ENCODE results near the gene XPO6.

Gene XPO6

DNA sequence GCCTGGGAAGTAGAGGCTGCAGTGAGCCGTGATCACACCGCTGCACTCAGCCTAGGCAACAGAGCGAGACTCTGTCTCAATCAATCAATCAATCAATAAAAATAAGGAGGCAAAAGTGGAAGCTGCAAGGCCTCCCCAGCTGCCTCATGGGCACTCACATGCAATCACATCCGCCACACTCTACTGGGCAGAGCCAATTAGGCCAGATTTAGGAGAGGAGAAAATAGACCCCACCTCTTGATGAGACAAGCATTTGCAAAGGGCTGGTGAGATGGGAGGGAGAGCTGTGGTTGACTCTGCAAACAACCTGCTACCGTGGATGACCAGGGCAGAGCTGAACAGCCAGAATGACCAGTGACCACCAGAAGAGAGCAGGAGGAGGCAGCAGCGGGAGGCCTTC lies 133.5 kb downstream of the XPO6 start:
- WGBS, 2 experiments (ENCODE audit: insufficient coverage in 2 of 2), result 84 to 92% methylated on average over 5 to 6 of the region's 6 CpGs
- H3K9me3 ChIP-seq (ENCODE audit: control insufficient read depth, low read length), result no peaks in the 10 kb centered on the region
- no peak overlapping the region for H3K27ac ChIP-seq (ENCODE audit: low read depth, low read length, severe bottlenecking)
- no peaks in the 10 kb centered on the region for H3K4me1 ChIP-seq (ENCODE audit: control insufficient read depth, insufficient read depth, low read length, poor library complexity, severe bottlenecking)
- no peak overlapping the region for H3K4me3 ChIP-seq (ENCODE audit: extremely low read depth, insufficient read depth, low read length, poor library complexity, severe bottlenecking)
- H3K36me3 ChIP-seq (ENCODE audit: control insufficient read depth, insufficient read depth, low read length), result no peaks in the 10 kb centered on the region

DNA sequence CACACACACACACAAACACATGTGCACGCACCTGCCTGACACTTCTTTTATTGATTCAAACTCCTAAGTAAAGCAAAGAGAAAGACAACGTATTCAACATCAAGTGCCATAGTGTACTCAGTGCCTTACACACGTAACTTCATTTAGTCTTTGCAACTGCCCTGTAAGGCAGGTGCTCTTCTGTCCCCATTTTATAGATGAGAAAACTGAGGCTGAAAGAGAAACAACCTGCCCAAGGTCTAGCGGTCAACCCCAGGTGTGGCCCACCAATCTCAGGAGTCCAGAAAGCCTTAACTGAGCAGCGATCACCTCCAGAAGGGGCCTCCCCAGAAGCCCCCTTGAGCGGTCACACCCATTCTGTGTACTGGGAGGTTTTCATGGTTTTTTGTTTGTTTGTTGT lies 137.9 kb downstream of the XPO6 start:
- Histone ChIP-seq H3K4me1 (ENCODE audit: control insufficient read depth, insufficient read depth, low read length, poor library complexity, severe bottlenecking) (no peaks in the 10 kb centered on the region), H3K9me3 (ENCODE audit: control insufficient read depth, low read length) (no peaks in the 10 kb centered on the region), H3K36me3 (ENCODE audit: control insufficient read depth, insufficient read depth, low read length) (no peaks in the 10 kb centered on the region), H3K27ac (ENCODE audit: low read depth, low read length, severe bottlenecking) (no peak overlapping the region), H3K4me3 (ENCODE audit: extremely low read depth, insufficient read depth, low read length, poor library complexity, severe bottlenecking) (no peak overlapping the region)
- 91 to 95% methylated on average over 4 to 6 of the region's 6 CpGs for WGBS, 2 experiments (ENCODE audit: insufficient coverage in 2 of 2)

DNA sequence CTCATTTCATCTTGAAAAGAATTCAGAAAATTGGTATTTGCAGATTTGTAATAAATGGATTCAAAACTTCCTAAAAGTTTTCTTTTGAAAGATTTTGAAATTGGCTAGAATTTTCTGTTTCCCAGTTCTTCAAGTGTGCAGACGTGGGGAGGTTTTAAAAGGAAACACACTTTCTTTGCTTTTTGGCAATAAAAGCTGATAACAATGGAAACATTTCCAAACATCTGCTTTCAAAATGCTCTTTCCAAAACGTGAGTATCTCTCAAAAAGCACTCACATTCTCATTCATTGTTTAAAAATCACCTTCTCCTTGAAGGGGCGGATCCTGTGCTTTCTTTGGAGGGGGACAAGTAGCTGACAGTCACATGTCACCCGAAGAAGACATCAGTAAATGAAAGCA lies 139.7 kb downstream of the XPO6 start:
- Histone ChIP-seq H3K9me3 (ENCODE audit: control insufficient read depth, low read length) (no peaks in the 10 kb centered on the region), H3K4me1 (ENCODE audit: control insufficient read depth, insufficient read depth, low read length, poor library complexity, severe bottlenecking) (peaks cover 6% of the 10 kb centered on the region), H3K36me3 (ENCODE audit: control insufficient read depth, insufficient read depth, low read length) (no peaks in the 10 kb centered on the region), H3K27ac (ENCODE audit: low read depth, low read length, severe bottlenecking) (no peak overlapping the region), H3K4me3 (ENCODE audit: extremely low read depth, insufficient read depth, low read length, poor library complexity, severe bottlenecking) (no peak overlapping the region)
- 0% methylated on average over 1 of the region's 4 CpGs for WGBS, 2 experiments (ENCODE audit: insufficient coverage in 2 of 2)

DNA sequence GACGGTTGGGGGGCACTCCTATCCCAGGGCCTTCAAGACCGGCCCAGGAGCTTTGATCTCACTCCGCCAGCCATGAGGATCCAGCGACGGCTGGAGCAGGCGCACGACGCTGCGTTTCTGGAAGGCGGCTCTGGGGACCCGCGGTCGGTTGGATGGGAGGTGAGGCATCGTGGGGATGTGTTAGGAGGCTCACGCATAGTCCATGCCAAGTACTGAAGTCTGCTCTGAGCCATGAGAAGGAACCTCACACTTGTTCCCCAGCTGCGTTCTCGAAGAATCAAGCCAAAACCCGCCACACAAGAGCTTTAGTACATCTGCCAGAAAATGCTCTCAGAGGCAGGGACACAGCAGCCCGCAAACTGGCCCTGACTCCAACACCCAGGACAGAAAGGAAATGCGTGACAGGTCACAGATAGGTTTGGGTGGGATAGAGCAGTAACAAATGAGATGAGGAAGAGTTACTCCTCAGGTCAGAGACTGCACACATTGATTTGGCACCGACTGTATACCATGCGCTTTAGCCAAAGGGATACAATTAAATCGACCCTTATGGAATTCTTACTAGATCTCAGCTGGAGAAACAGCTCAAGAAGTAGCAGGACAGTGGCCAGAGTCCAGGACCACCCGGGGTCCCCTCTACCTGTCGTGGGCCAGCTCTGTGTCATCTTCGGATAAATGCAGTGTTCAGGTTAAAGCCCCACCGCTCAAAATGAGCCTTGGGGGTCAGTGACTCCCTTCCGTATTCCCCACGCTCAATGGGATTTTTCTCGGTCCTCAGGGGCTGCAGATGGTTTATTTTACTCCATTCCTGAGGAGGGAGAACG lies 141.6 kb downstream of the XPO6 start:
- Histone ChIP-seq H3K4me3 (ENCODE audit: extremely low read depth, insufficient read depth, low read length, poor library complexity, severe bottlenecking) (no peak overlapping the region), H3K27ac (ENCODE audit: low read depth, low read length, severe bottlenecking) (no peak overlapping the region), H3K9me3 (ENCODE audit: control insufficient read depth, low read length) (no peaks in the 10 kb centered on the region), H3K36me3 (ENCODE audit: control insufficient read depth, insufficient read depth, low read length) (no peaks in the 10 kb centered on the region), H3K4me1 (ENCODE audit: control insufficient read depth, insufficient read depth, low read length, poor library complexity, severe bottlenecking) (peaks cover 6% of the 10 kb centered on the region)
- 89 to 95% methylated on average over 22 to 24 of the region's 31 CpGs for WGBS, 2 experiments (ENCODE audit: insufficient coverage in 2 of 2)

DNA sequence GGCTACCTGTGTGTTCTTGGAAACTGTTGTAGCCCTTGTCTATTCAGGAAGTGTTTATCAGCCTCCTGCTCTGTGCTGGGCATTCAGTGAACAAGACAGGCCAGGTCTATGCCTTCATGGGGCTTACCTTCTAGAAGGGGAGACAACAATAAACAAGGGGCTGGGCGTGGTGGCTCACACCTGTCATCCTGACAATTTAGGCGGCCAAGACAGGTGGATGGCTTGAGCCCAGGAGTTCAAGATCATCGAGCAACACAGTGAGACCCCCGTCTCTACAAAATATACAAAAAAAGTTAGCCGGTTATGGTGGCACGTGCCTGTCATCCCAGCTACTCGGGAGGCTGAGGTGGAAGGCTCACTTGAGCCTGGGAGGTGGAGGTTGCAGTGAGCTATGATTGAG lies 142.8 kb downstream of the XPO6 start:
- Histone ChIP-seq H3K4me1 (ENCODE audit: control insufficient read depth, insufficient read depth, low read length, poor library complexity, severe bottlenecking) (peaks cover 6% of the 10 kb centered on the region), H3K27ac (ENCODE audit: low read depth, low read length, severe bottlenecking) (no peak overlapping the region)
- 78 to 89% methylated on average over 5 to 7 of the region's 7 CpGs for WGBS, 2 experiments (ENCODE audit: insufficient coverage in 2 of 2)

DNA sequence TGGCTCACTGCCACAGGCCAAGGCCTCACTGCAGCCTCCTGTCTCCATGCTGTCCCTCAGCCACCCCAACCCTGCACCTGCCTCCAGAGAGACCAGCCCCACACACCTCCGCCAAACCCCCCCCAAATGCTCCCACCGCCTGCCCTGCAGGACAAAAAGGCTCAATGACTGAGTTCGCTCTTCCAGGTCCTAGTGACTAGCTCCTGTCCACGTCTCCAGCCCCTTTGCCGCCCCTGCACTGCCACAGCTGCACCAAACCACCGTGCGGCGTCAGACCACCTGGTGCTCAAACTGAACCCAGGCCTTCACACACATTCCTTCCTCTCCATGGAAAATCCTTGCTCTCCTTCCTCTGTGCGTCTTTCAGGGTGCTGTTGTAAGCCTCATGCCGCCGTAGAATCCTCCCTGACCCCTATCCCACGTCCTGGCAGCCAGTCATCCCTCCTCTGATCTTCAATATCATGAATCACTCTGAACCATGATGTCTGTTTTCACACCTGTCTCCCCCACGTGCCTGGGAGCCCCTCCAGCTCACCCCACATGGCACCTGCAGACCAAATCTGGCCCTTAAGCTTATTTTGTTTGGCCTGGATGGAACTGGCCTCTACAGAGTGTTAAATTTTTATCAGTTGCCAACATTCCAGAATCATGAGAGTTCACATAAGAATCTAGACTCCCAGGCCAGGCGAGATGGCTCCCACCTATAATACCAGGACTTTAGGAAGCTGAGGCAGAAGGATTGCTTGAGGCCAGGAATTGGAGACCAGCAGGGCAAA lies 144.0 kb downstream of the XPO6 start:
- Histone ChIP-seq H3K4me3 (ENCODE audit: extremely low read depth, insufficient read depth, low read length, poor library complexity, severe bottlenecking) (no peak overlapping the region), H3K4me1 (ENCODE audit: control insufficient read depth, insufficient read depth, low read length, poor library complexity, severe bottlenecking) (peaks cover 6% of the 10 kb centered on the region), H3K9me3 (ENCODE audit: control insufficient read depth, low read length) (no peaks in the 10 kb centered on the region), H3K36me3 (ENCODE audit: control insufficient read depth, insufficient read depth, low read length) (no peaks in the 10 kb centered on the region), H3K27ac (ENCODE audit: low read depth, low read length, severe bottlenecking) (no peak overlapping the region)
- 84 to 90% methylated on average over 12 to 13 of the region's 14 CpGs for WGBS, 2 experiments (ENCODE audit: insufficient coverage in 2 of 2)

More for the DNA sequence above, 142.8 kb downstream of the XPO6 start:
- Histone ChIP-seq H3K9me3 (ENCODE audit: control insufficient read depth, low read length) (no peaks in the 10 kb centered on the region), H3K4me3 (ENCODE audit: extremely low read depth, insufficient read depth, low read length, poor library complexity, severe bottlenecking) (no peak overlapping the region), H3K36me3 (ENCODE audit: control insufficient read depth, insufficient read depth, low read length) (no peaks in the 10 kb centered on the region)

- Histone ChIP-seq H3K9me3 (ENCODE audit: control insufficient read depth, low read length) (no peaks in the 10 kb centered on the region), H3K4me3 (ENCODE audit: extremely low read depth, insufficient read depth, low read length, poor library complexity, severe bottlenecking) (no peak overlapping the region), H3K27ac (ENCODE audit: low read depth, low read length, severe bottlenecking) (no peak overlapping the region), H3K4me1 (ENCODE audit: control insufficient read depth, insufficient read depth, low read length, poor library complexity, severe bottlenecking) (peaks cover 6% of the 10 kb centered on the region), H3K36me3 (ENCODE audit: control insufficient read depth, insufficient read depth, low read length) (no peaks in the 10 kb centered on the region)
- whole genome bisulfite sequencing, 2 experiments (ENCODE audit: insufficient coverage in 2 of 2), result 77 to 83% methylated on average over 12 to 15 of the region's 15 CpGs
These were observed 147.0 kb downstream of the XPO6 start for GRCh38 chr16:28064706-28065249.

DNA sequence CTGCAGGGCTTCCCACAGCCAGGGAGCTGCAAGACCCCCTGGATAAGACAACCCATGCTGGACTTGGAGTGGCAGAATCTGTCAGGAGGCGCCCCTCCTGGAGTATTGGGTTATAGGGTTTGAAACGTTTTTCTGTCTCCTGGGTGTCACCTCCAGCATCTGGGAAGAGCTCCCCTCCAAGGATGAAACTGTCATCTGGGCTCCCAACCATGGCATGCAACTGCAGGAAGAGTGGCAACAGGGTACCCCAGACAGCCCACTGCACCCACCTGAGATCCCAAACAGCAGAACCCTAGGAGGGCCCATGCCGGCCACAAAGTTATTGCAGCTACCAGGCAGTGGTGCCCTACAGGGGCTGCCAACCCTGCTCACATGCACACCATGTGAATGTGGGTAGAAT lies 147.6 kb downstream of the XPO6 start:
- no peak overlapping the region for H3K4me3 ChIP-seq (ENCODE audit: extremely low read depth, insufficient read depth, low read length, poor library complexity, severe bottlenecking)
- H3K36me3 ChIP-seq (ENCODE audit: control insufficient read depth, insufficient read depth, low read length), result no peaks in the 10 kb centered on the region
- H3K27ac ChIP-seq (ENCODE audit: low read depth, low read length, severe bottlenecking), result no peak overlapping the region
- WGBS, 2 experiments (ENCODE audit: insufficient coverage in 2 of 2), result 0 to 25% methylated on average over 1 of the region's 3 CpGs
- H3K9me3 ChIP-seq (ENCODE audit: control insufficient read depth, low read length), result no peaks in the 10 kb centered on the region
- H3K4me1 ChIP-seq (ENCODE audit: control insufficient read depth, insufficient read depth, low read length, poor library complexity, severe bottlenecking), result peaks cover 6% of the 10 kb centered on the region

- Histone ChIP-seq H3K9me3 (ENCODE audit: control insufficient read depth, low read length) (no peaks in the 10 kb centered on the region), H3K4me3 (ENCODE audit: extremely low read depth, insufficient read depth, low read length, poor library complexity, severe bottlenecking) (peak within 1 kb of the TSS; percentile 19), H3K27ac (ENCODE audit: low read depth, low read length, severe bottlenecking) (no peak within 1 kb of the TSS), H3K36me3 (ENCODE audit: control insufficient read depth, insufficient read depth, low read length) (no peaks in the 10 kb centered on the region), H3K4me1 (ENCODE audit: control insufficient read depth, insufficient read depth, low read length, poor library complexity, severe bottlenecking) (peaks cover 5% of the 10 kb centered on the region)
- 6 to 7% methylated on average over 36 to 49 of the region's 54 CpGs for WGBS, 2 experiments (ENCODE audit: insufficient coverage in 2 of 2)
These were observed 148.1 kb downstream of the XPO6 start, which contains the start of gene GSG1L for GRCh38 chr16:28063591-28064061. GSG1L (minus strand) TSS chr16:28063714; CDS start chr16:28063424, 290 bp downstream.

- H3K9me3 ChIP-seq (ENCODE audit: control insufficient read depth, low read length), result no peaks in the 10 kb centered on the region
- no peak overlapping the region for H3K27ac ChIP-seq (ENCODE audit: low read depth, low read length, severe bottlenecking)
- no peaks in the 10 kb centered on the region for H3K36me3 ChIP-seq (ENCODE audit: control insufficient read depth, insufficient read depth, low read length)
- no peaks in the 10 kb centered on the region for H3K4me1 ChIP-seq (ENCODE audit: control insufficient read depth, insufficient read depth, low read length, poor library complexity, severe bottlenecking)
- H3K4me3 ChIP-seq (ENCODE audit: extremely low read depth, insufficient read depth, low read length, poor library complexity, severe bottlenecking), result peak overlapping the region; percentile 19
- WGBS, 2 experiments (ENCODE audit: insufficient coverage in 2 of 2), result 0 to 1% methylated on average over 81 of the region's 99 CpGs
These were observed 148.8 kb downstream of the XPO6 start for GRCh38 chr16:28062847-28063521.
